ENCODE results near the gene PDE4D. TPM values are rescaled to one million over a fixed set of nuclear protein-coding genes. Genes with fewer than 3 reads are reported as not detected.

The PDE4D gene
- polyA plus RNA-seq, 1 donor (not counting 4 experiments of a cell fraction or from before 2014, with no cell fraction given) = 3.6 TPM

- Histone ChIP-seq H3K36me3 (ENCODE audit: control insufficient read depth in 2 of 2, extremely low read depth in 1 of 2, insufficient read depth in 2 of 2, low read length in 2 of 2) (no peaks in the 10 kb centered on the region), H3K9me1 (ENCODE audit: control insufficient read depth, extremely low read depth, insufficient read depth, low read length) (no peaks in the 10 kb centered on the region), H4K20me1 (ENCODE audit: control insufficient read depth, extremely low read depth, insufficient read depth, low read length) (no peaks in the 10 kb centered on the region), H3K4me1 (ENCODE audit: control insufficient read depth, extremely low read depth, insufficient read depth, low read length) (peaks cover 12% of the 10 kb centered on the region), H3K9ac (ENCODE audit: control insufficient read depth, extremely low read depth, insufficient read depth, low read length) (no peak overlapping the region), H3K4me3 (ENCODE audit: control insufficient read depth in 2 of 3, extremely low read depth in 1 of 3, insufficient read depth in 2 of 3, low read depth in 1 of 3, low read length in 3 of 3) (no peak overlapping the region), H3K27me3 (ENCODE audit: control insufficient read depth, extremely low read depth, insufficient read depth, low read length) (no peaks in the 10 kb centered on the region), H2AFZ (ENCODE audit: control insufficient read depth, low read length) (no peak overlapping the region), H3K4me2 (ENCODE audit: control insufficient read depth, extremely low read depth, insufficient read depth, low read depth, low read length) (no peak overlapping the region), H3K79me2 (ENCODE audit: control insufficient read depth, insufficient read depth, low read length) (no peaks in the 10 kb centered on the region), H3K27ac (ENCODE audit: control insufficient read depth, insufficient read depth, low read length) (no peak overlapping the region), H3K9me3 (ENCODE audit: control insufficient read depth, low read depth, low read length) (no peaks in the 10 kb centered on the region)
- no peak for TF ChIP-seq EZH2 (IDR thresholded peaks at IDR 0.05; ENCODE audit: low read length)
- no peak for TF ChIP-seq CTCF (optimal IDR thresholded peaks at IDR 0.05 in 1 of 3, IDR thresholded peaks at IDR 0.05 in 1 of 3, conservative IDR thresholded peaks at IDR 0.05 in 1 of 3; ENCODE audit: extremely low read depth in 1 of 3, insufficient read depth in 2 of 3, low read length in 3 of 3)
- FAIRE-seq (no peak), DNase-seq (ENCODE audit: low read depth, low spot score) (no peak)
- dilution Hi-C loops (cut with MboI; ENCODE audit: extremely low pct_ligation_motif_present, low sequenced_read_pairs) = no loop called here
Observed at GRCh38 chr5:59061377-59061776, 832.1 kb downstream of the PDE4D start.

DNA sequence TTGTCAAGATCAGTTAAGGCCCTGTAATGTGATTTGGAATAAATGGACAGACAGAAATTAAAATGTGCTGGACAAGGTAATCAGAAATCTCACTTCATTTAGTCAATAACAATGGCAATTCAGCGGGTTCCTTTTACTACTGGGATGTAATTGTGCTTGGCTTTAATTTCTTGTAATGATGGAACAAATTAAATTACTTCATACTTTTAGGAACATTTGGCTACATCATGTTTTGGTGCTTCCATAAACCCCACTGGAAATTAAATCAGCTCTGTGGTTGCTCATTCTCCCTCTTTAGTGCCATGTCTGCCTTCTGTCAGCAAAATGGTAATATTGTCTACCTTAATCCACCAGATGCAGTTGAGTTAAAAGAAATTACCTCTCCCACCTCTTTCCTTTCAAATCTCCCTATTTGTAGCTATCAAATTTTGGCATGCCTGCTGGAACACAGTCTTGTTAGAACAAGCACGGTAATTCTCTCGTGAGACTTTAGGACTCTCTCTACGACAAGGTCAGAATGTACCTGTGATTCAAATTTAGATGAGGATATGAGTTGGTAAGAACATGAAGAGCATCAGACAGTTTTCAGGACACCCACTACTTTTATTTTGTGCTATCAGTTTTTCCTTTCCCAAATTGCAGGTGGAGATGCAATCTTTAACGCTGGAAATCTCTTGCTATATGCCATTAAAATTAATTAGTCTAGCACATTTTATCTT, 834.4 kb downstream of the PDE4D start:
- Histone ChIP-seq H3K4me3 (ENCODE audit: control insufficient read depth in 2 of 3, extremely low read depth in 1 of 3, insufficient read depth in 2 of 3, low read depth in 1 of 3, low read length in 3 of 3) (no peak overlapping the region), H3K36me3 (ENCODE audit: control insufficient read depth in 2 of 2, extremely low read depth in 1 of 2, insufficient read depth in 2 of 2, low read length in 2 of 2) (no peaks in the 10 kb centered on the region), H3K79me2 (ENCODE audit: control insufficient read depth, insufficient read depth, low read length) (no peaks in the 10 kb centered on the region), H3K9me3 (ENCODE audit: control insufficient read depth, low read depth, low read length) (no peaks in the 10 kb centered on the region), H3K9ac (ENCODE audit: control insufficient read depth, extremely low read depth, insufficient read depth, low read length) (no peak overlapping the region), H3K4me1 (ENCODE audit: control insufficient read depth, extremely low read depth, insufficient read depth, low read length) (peaks cover 9% of the 10 kb centered on the region), H4K20me1 (ENCODE audit: control insufficient read depth, extremely low read depth, insufficient read depth, low read length) (no peaks in the 10 kb centered on the region), H3K27ac (ENCODE audit: control insufficient read depth, insufficient read depth, low read length) (no peak overlapping the region), H3K27me3 (ENCODE audit: control insufficient read depth, extremely low read depth, insufficient read depth, low read length) (no peaks in the 10 kb centered on the region), H3K4me2 (ENCODE audit: control insufficient read depth, extremely low read depth, insufficient read depth, low read depth, low read length) (no peak overlapping the region), H3K9me1 (ENCODE audit: control insufficient read depth, extremely low read depth, insufficient read depth, low read length) (no peaks in the 10 kb centered on the region), H2AFZ (ENCODE audit: control insufficient read depth, low read length) (no peak overlapping the region)
- TF ChIP-seq CTCF (optimal IDR thresholded peaks at IDR 0.05 in 1 of 3, IDR thresholded peaks at IDR 0.05 in 1 of 3, conservative IDR thresholded peaks at IDR 0.05 in 1 of 3; ENCODE audit: extremely low read depth in 1 of 3, insufficient read depth in 2 of 3, low read length in 3 of 3) = no peak
- no peak for TF ChIP-seq EZH2 (IDR thresholded peaks at IDR 0.05; ENCODE audit: low read length)
- dilution Hi-C loops (cut with MboI; ENCODE audit: extremely low pct_ligation_motif_present, low sequenced_read_pairs) = no loop called here
- DNase-seq (ENCODE audit: low read depth, low spot score) (no peak), FAIRE-seq (no peak)
